ENCODE data around the gene TAOK2. TPM values are rescaled to one million over a fixed set of nuclear protein-coding genes. Genes with fewer than 3 reads are reported as not detected.

TAOK2 gene
- polyA plus RNA-seq, 3 donors, result 1.1 to 19.2 (median 2.3) TPM

GRCh38 chr16:29985271-29985811 is 11.7 kb downstream of the TAOK2 start:
- Histone ChIP-seq H3K9ac (ENCODE audit: insufficient read depth, low read length, poor library complexity, severe bottlenecking) (no peak overlapping the region), H3K27me3 (ENCODE audit: control insufficient read depth in 2 of 2, insufficient read depth in 2 of 2, low read length in 2 of 2) (no peaks in the 10 kb centered on the region), H4K20me1 (ENCODE audit: insufficient read depth, low read length) (peaks cover 17% of the 10 kb centered on the region), H3K4me2 (replicated peaks; ENCODE audit: extremely low read depth, low read length, poor library complexity, severe bottlenecking) (no peak overlapping the region), H3K4me1 (ENCODE audit: control insufficient read depth in 1 of 2, insufficient read depth in 2 of 2, low read length in 2 of 2) (no peaks in the 10 kb centered on the region), H3K27ac (ENCODE audit: low read depth in 1 of 2, low read length in 2 of 2) (no peak overlapping the region), H3K79me2 (ENCODE audit: insufficient read depth, low read length) (no peaks in the 10 kb centered on the region), H3K4me3 (replicated peaks in 1 of 3; ENCODE audit: low read depth in 2 of 3, low read length in 3 of 3) (no peak overlapping the region), H3K36me3 (replicated peaks in 1 of 2; ENCODE audit: control insufficient read depth in 1 of 2, insufficient read depth in 2 of 2, low read length in 2 of 2) (peaks cover 98 to 100% of the 10 kb centered on the region in 2 donors), H2AFZ (ENCODE audit: insufficient read depth, low read depth, low read length, poor library complexity, severe bottlenecking) (no peak overlapping the region), H3K9me3 (replicated peaks in 1 of 2; ENCODE audit: control insufficient read depth in 1 of 2, insufficient read depth in 1 of 2, low read length in 2 of 2) (no peaks in the 10 kb centered on the region)
- Mint-ChIP-seq H3K36me3 (peaks cover 85 to 94% of the 10 kb centered on the region in 2 donors), H3K27me3 (ENCODE audit: low read depth in 3 of 3) (peaks cover 0 to 2% (median 0%) of the 10 kb centered on the region in 3 donors), H3K4me1 (no peaks in the 10 kb centered on the region), H3K4me3 (no peak overlapping the region), H3K27ac (peak overlapping the region in 1 of 7 donors; percentile 69), H3K9me3 (peaks cover 0 to 2% (median 0%) of the 10 kb centered on the region in 7 donors)
- TF ChIP-seq CTCF (IDR thresholded peaks at IDR 0.05), result no peak
- 97% methylated on average over 28 of the region's 28 CpGs for WGBS (ENCODE audit: insufficient coverage)
- intact Hi-C loops (cut with micrococcal nuclease), result no loop called here
- no peak for DNase-seq

DNA sequence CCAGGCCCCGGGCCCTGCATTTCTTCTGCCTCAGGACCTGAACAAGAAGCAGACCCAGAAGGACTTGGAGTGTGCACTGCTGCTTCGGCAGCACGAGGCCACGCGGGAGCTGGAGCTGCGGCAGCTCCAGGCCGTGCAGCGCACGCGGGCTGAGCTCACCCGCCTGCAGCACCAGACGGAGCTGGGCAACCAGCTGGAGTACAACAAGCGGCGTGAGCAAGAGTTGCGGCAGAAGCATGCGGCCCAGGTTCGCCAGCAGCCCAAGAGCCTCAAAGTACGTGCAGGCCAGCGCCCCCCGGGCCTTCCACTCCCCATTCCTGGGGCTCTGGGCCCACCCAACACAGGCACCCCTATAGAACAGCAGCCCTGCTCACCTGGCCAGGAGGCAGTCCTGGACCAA is 12.6 kb downstream of the TAOK2 start:
- Histone ChIP-seq H3K36me3 (replicated peaks in 1 of 2; ENCODE audit: control insufficient read depth in 1 of 2, insufficient read depth in 2 of 2, low read length in 2 of 2) (peaks cover 98 to 100% of the 10 kb centered on the region in 2 donors), H3K27ac (ENCODE audit: low read depth in 1 of 2, low read length in 2 of 2) (no peak overlapping the region), H3K27me3 (ENCODE audit: control insufficient read depth in 2 of 2, insufficient read depth in 2 of 2, low read length in 2 of 2) (no peaks in the 10 kb centered on the region), H4K20me1 (ENCODE audit: insufficient read depth, low read length) (peaks cover 17% of the 10 kb centered on the region), H3K4me2 (replicated peaks; ENCODE audit: extremely low read depth, low read length, poor library complexity, severe bottlenecking) (no peak overlapping the region), H3K4me1 (ENCODE audit: control insufficient read depth in 1 of 2, insufficient read depth in 2 of 2, low read length in 2 of 2) (no peaks in the 10 kb centered on the region), H2AFZ (ENCODE audit: insufficient read depth, low read depth, low read length, poor library complexity, severe bottlenecking) (no peak overlapping the region), H3K9ac (ENCODE audit: insufficient read depth, low read length, poor library complexity, severe bottlenecking) (no peak overlapping the region), H3K4me3 (replicated peaks in 1 of 3; ENCODE audit: low read depth in 2 of 3, low read length in 3 of 3) (no peak overlapping the region), H3K9me3 (replicated peaks in 1 of 2; ENCODE audit: control insufficient read depth in 1 of 2, insufficient read depth in 1 of 2, low read length in 2 of 2) (no peaks in the 10 kb centered on the region), H3K79me2 (ENCODE audit: insufficient read depth, low read length) (no peaks in the 10 kb centered on the region)
- Mint-ChIP-seq H3K4me3 (no peak overlapping the region), H3K27ac (peak overlapping the region in 1 of 7 donors; percentile 33), H3K36me3 (peaks cover 81 to 91% of the 10 kb centered on the region in 2 donors), H3K9me3 (peaks cover 0 to 2% (median 0%) of the 10 kb centered on the region in 7 donors), H3K27me3 (ENCODE audit: low read depth in 3 of 3) (peaks cover 0 to 2% (median 0%) of the 10 kb centered on the region in 3 donors), H3K4me1 (no peaks in the 10 kb centered on the region)
- TF ChIP-seq CTCF (IDR thresholded peaks at IDR 0.05), result no peak
- intact Hi-C loops (cut with micrococcal nuclease), result no loop called here
- no peak for DNase-seq
- 97% methylated on average over 16 of the region's 20 CpGs for WGBS (ENCODE audit: insufficient coverage)
